Neural progenitor cell (in vitro differentiated cells): ENCODE measurements around the gene HDAC8.

Experiments
- CTCF ChIP-seq: fragments of 200-600 bp; sonication (generic); IDR thresholded peaks from 2 replicates; pipeline ENCODE4 v1.5.1; 2017; ENCODE audit warnings: antibody characterized with exemption, mild to moderate bottlenecking
- EZH2 ChIP-seq: fragments of 200-600 bp; sonication (generic); IDR thresholded peaks from 2 replicates; pipeline ENCODE4 v1.6.1; 2017; ENCODE audit warnings: antibody characterized with exemption, mild to moderate bottlenecking, moderate library complexity

DNA sequence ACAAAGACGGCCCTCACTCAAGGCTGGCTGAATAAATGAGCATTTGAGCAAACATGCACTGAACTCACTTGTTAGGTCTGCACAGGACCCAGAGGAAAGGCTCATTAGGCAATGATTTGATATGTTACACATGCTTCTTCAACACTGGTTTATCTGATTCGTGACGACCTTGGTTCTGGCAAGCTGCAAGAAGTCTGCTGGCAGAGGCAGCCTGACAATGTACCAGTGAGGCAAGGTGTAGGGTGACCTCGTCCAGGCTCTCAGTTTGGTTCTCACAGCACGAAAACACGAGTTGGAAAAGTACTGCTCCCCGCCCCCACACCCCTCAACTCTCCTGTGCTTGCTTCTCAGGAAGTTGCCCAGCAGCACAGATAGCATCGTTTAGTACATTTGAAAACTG, 203.8 kb downstream of the HDAC8 start:
- TF ChIP-seq EZH2 = no peak
- no peak for TF ChIP-seq CTCF
